Right hindlimb (tissue), 1 donor: ENCODE results near the gene PRM2.

ENCODE experiments used
- DNase-seq: peaks from one replicate; pipeline ENCODE4 v3.0.0-alpha.2; 2018

Gene PRM2

DNA sequence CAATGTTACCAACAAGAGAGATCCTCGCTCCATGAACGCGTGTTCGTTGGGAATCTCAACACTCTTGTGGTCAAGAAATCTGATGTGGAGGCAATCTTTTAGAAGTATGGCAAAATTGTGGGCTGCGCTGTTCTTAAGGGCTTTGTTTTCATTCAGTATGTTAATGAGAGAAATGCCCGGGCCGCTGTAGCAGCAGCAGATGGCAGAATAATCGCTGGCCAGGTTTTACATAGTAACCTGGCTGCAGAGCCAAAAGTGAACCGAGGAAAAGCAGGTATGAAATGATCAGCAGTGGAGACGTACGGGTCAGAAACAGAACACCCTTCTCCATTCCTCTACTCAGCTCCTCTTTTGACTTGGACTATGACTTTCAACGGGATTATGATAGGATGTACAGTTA, 33.6 kb downstream of the PRM2 start:
- no peak for DNase-seq

DNA sequence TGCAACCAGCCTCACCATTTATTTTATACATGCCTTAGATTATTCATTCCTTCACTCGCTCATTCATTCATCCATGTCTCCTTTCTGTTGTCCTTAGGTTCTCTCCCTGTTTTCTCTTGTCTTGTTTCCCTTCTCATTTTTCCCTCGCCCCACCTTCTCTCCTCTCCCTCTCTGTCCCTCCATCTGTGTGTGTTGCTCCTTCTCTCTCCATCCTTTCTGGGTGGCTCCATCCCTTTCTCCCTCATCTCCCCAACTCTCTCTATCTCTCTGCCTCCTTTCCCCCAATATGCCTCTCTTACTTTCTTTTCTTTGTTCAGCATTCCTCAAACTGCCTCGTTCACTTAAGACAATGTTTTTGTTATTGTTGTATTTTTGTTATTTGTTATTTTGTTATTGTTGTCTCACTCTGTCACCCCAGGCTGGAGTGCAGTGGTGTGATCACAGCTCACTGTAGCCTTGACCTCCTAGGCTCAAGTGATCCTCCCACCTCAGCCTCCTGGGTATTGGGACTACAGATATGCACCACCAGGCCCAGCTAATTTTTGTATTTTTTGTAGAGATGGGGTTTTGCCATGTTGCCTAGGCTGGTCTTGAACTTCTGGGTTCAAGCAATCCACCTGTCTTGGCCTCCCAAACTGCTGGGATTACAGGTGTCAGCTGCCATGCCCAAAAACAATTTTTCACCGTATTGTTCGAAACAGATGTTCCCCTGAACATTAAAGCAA, 34.6 kb downstream of the PRM2 start:
- no peak for DNase-seq

DNA sequence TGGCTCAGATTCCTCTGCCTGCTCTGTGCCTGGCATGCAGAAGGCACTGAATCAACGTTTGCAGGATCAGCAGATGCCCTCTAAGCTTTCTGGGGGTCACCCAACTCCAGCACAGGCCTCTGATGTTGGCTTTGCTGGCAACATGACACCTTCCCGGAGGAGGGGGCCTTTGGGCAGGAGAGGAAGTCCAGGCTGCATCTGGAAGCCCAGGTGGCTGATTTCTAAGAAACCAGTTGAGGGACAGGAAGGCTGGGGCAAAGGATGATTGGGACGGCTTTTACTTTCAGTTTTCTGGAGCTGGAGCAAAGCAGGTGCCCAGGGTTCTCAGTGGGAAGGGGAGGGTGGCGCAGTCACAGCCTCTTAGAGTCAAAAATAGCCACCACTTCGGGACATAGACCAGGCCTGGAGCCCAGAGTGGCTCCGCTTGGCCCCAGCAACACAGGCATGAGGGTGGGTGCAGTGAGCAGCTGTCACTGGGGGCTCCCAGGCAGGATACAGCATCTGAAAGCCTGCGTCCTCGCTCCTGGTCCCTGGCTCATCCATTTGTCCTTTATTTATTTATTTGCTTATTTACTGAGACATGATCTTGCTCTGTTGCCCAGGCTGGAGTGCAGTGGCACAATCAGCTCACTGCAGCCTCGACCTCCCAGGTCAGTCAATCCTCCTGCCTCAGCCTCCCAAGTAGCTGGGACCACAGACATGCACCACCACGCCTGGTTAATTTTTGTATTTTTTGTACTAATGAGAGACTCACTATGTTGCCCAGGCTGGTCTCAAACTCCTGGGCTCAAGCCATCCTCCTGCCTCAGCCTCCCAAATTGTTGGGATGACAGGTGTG, 35.4 kb downstream of the PRM2 start:
- no peak for DNase-seq

DNA sequence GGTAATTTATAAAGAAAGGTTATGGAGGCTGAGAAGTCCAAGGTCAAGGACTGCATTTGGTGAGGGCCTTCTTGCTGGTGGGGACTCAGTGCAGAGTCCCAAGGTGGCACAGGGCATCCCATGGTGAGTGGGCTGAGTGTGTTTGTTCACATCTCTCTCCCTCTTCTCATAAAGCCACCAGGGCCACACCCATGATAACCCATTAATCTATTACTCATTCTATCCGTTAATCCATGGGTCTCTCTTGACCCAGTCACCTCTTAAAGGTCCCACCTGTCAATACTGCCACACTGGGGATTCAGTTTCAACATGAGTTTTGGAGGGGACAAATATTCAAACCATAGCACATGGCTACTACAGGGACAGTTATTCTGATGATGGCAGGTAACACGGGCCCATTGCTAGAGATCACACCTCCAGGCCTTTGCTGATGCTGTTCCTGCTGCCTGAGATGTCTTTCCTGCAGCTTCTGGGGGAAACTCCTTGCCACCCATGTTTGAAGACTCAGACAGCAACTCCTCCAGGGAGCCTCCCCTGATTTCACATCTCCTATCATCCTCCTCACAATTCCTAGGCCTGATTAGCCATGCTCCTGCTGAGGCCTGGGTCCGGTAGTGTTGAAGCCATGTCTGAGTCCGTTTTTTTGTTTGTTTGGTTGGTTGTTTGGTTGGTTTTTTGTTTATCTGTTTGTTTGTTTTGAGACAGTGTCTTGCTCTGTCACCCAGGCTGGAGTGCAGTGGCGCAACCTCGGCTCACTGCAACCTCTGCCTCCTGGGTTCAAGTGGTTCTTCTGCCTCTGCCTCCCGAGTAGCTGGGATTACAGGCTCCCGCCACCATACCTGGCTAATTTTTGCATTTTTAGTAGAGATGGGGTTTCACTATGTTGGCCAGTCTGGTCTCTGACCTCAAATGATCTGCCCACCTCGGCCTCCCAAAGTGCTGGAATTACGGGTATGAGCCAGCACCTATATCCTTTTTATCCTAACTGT, 36.3 kb downstream of the PRM2 start:
- DNase-seq, result no peak

DNA sequence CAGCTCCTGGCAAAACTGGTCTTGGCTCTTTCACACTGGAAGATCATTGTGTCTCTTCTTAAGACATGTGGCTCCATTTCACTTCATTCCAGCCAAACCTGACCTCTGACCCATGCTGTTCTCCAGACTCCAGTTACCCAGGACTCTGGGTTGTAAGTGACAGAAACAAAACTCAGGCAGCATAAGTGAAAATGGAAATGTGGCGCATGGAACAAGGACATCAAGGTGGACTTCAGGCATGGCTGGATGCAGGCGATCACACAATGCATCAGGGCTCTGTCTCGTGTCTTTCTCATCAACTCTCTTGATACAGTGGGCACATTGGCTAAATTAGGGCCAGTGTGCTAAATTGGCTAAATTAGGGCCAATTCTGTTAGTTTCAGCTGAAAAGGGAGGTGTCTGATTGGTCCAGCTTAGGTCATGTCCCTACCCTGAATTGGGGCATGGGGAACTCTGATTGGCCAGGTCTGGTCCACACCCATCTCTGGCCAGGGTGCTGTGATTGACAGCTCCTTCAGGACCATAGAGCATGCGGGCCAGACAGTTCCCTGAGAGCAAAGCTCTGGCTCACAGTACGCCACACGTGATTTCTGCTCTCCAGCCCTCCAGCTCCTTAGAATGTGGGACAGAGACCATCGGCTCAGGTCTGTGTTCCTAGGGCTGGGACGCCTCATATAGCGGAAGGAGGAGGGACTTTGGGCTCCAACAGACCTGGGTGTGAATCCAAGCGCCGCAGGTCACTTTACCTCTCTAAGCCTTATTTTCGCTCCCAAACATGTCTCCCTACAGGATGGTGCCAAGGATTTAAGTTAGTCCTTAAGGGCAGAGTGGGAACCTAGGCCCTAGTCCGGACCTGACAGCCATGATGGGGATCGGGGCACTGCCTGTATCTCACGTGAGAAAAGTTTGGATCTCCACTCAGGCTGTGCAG, 37.7 kb downstream of the PRM2 start:
- no peak for DNase-seq

DNA sequence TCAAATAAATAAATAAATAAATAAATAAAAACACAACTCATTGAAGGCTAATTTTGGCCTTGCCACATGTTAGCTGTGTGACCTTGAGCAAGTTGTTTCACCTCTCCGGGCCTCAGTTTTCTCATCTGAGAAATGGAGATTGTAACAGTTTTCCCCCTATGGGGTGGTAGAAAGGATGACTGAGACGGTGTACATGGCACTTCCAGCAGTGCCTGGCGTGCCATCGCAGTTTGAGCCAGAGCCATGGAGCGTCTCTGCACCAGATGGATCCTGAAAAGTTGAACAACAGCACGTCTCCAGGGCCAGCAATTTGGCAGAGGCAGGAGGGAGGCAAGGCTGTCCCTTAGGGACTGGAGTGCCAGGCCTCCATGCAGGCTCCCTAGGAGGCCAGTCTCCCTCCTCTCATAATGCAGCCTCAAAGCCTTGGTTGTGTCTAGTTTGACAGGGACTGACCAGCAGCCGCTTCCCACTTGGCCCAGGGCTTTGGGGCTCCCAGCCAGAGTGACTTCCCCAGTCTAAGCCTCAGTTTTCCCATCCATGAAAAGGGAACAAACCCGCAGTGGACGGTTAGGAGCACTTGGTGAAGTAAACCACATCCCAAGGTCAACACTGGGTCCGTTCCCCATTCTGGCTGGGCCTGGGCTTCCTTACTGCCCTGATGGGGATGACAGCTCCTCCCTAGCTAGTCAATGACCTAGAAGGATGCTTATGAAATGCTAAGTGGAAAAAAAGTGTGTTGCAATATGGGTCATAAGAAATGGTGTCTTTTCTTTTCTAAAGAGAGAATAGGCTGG, 39.6 kb downstream of the PRM2 start:
- no peak for DNase-seq

DNA sequence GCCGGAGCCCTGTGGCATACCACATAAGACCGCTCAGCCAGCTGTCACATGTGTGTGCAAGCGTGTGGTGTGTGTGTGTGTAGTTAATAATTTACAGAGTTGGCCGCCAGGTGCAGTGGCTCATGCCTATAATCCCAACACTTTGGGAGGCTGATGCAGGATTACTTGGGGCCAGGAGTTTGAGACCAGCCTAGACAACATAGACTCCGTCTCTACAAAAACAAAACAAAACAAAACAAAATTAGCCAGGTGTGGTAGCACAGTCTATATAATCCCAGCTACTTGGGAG, 40.6 kb downstream of the PRM2 start:
- no peak for DNase-seq

DNA sequence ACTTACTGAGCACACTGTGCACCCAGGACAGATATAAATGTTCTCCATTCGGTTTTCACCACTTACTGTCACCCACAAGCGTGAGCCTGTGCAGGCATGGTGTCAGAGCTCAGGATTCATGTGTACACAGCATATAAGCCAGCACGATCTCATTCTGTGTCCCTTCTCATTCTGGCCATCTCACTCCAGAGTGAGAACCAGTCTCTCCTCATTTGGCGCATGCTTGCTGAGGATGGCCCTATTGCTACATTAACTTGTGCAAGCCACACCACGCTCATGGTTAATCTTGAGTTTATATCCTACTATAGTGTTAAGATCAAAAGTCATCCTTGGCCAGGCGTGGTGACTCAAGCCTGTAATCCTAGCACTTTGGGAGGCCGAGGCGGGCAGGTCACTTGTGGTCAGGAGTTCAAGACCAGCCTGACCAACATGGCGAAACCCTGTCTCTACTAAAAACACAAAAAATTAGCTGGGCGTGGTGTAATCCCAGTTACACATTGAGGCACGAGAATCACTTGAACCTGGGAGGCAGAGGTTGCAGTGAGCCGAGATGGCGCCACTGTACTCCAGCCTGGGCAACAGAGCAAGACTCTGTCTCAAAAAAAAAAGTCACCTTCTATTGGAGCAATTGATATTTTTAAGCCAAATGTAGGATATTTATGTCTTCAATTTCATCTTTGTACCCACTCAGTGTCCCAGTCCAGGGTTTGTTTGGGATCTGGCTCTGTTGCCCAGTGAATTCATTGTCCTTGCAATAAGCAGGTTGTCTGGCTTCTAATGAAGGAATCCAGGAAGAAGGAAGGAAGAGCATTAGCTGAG, 41.2 kb downstream of the PRM2 start:
- no peak for DNase-seq

DNA sequence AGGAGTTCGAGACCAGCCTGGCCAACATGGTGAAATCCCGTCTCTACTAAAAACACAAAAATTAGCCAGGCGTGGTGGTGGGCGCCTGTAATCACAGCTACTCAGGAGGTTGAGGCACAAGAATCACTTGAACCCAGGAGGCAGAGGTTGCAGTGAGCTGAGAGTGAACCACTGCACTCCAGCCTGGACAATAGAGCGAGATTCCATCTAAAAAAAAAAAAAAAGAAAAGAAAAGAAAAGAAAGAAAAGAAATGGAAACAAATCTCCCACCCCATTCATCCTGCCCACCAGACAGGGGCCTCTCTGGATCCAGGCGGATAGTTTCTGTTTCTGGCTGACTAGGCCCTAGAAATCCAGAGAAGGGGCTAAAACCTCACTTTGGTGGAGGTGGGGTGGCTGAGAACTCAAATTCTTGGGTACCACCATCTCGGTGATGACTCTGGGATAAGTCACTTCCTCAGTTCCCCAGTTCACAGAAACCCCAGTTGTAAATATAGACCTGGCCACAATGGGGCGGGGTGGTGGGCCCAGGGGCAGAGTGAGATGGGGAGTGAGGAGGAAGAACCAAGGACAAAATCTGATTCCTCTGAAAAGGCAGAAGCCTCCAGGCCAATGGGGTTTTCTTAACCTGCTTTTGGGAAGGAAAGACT, 42.4 kb downstream of the PRM2 start:
- no peak for DNase-seq

DNA sequence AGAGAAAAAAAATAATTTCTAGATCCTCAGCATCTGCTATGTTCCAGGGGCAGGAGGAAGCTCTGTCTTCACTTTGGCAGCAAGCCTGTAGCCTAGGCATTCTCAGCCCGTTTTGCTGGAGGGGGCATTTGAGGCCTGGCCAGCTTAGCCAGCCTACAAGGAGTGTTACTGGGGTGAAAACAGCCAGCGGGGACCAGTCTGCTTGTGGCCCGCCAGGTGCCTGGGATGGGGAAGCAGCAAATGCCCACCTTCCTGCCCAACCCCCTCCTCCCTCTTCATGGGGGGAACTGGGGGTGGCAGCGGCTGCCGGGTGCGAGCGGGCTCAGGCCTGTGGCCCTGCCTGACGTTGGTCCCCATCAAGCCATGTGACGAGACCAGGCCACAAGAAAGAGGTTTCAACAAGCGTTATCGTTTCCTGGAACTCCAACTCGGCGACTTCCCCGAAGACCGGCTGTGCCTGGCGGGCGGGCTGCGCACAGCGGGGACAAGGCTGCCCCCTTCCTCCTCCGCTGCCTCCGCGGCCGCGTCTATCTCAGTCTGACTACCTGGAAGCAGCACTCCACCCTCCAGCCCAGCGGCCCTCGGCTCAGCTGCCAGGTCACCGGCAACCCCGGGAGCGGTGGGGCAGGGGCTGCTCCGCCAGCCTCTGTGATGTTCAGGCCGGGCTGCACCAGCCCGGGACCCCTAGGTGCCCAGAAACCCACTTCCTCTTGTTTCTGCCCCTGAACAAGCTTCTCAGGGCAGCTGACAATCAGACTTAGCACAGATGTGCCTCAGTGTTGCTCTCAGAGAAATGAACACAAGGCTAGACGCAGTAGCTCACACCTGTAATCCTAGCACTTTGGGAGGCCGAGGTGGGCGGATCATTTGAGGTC, 43.2 kb downstream of the PRM2 start:
- DNase-seq, result no peak

DNA sequence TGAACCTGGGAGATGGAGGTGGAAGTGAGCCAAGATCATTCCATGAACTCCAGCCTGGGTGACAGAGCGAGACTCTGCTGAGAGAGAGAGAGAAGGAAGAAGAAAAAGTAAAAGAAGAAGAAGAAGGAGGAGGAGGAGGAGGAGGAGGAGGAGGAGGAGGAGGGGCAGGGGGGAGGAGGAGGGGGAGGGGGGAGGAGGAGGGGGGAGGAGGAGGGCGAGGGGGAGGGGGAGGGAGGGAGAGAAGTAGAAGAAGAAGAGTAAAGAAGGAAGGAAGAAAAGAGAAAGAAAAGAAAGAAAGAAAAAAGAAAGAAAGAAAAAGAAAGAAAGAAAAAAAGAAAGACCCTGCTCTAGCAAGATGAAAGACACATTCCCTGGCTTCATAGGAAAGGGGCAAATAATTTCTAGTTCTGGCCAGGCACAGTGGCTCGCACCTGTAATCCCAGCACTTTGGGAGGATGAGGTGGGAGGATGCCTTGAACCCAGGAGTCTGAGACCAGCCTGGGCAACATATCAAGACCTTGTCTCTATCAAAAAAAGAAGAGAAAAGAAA, 43.9 kb downstream of the PRM2 start:
- DNase-seq, result no peak

DNA sequence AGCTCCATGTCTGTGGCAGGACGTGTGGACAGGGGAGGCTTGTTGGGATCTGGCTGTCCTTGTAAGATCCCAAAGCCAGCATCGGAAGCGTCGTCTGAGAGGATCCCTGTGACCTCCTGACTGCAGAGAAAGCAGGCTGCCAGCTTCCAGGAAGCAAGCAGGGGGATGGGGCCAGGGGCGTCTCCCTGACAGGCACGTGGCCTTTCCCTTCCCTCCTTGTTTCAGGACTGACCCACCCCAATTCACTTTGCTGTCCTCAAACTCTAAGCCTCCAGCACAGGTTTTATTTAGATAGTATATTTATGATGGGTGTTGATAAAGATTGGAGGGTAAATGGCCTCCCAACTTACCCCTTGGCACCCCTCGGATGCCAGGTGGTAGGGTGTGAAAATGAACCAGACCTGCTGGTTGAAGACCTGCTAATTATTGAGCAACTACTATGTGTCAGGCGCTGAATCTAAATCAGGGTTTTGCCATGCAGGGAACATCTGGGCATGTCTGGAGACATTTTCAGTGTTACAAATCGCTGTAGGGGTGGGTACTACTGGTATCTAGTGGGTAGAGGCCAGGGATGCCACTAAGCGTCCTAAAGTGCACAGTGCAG, 44.8 kb downstream of the PRM2 start:
- DNase-seq, result no peak

DNA sequence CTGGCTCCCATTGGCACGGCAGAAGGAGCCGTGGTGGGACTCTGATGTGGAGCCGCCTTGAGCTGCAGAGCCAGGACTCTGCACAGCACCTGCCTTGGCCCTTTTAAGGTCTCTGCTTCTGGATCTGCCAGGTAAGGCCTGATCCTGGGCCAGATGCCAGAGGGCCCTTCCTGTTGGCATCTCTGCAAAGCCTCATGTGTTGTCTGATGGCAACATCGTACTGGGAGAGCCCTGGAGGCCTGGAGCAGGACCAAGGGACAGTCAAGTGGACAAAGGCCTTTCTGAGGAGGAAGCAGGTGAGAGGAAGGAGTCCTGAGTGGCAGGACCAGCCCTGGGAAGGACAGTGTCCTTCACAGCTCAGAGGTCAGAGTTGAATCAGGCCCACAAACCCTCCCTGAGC, 46.4 kb downstream of the PRM2 start:
- no peak for DNase-seq

DNA sequence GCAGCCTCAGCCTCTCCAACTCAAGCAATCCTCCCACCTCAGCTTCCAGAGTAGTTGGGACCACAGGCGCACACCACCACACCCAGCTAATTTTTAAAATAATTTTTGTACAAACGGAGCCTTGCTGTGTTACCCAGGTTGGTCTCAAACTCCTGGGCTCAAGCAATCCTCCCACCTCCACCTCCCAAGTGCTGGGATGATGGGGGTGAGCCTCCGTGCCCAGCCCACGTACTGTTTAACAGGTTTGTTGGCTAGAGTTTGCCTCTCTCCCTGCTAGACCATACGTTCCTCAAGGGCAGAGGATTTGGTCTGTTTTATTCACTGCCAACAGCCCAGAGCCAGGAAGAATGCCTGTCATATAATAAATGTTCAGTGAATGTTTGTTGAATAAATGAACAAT, 46.8 kb downstream of the PRM2 start:
- DNase-seq, result no peak

DNA sequence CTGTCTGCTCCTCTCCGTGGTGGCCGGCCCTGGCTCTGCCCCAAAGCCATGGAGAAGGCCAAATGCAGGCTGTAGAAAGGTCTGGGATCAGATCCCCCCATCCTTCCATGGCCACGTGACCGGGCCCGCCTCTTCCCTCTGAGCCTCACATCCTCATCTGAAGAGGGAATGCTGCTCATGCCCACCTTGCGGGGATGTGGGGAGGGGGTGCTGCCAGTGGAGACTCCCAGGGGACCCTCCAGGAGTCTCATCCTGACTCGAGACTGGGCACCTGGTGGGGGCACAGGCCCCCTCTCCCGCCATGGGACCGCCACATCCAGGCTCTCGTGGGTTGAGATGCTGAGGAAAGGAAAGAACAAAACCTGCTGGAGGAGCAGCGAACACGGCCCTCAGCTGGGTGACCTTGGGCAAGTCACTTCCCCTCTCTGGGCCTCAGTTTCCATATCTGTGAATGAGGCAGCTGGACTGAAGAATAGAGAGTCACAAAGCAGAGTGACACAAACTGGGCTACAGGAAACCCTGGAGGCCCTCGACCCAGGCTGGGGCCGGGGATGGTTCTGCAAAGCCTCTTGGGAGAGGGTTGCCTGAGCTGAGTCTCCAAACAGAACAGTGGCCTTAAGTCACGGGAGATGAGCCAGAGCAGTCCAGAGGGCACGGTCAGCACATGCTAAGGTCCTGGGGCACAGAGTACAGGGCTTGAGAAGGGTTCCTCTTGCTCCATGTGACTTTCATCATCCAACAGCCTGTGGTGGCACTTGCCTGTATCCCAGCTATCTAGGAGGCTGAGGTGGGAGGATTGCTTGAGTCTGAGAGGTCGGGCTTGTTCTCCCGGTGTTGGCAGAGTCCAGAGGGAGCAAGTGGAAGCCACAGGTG, 50.4 kb downstream of the PRM2 start:
- no peak for DNase-seq
